AG04449 (cell line): Measurements from ENCODE around the gene CTSL.
"Not testable (repeated sequence)": the region's sequence is repeated elsewhere in the genome, so short reads cannot be mapped to it uniquely, and the experiment has no call there.

Experiments used
- CTCF ChIA-PET: fragments of 350-600 bp; formaldehyde crosslinking; extraction: SDS; loops from one replicate; lab custom pipeline; 2021; ENCODE audit warnings: antibody characterized with exemption; lab: Yijun Ruan, JAX
- POLR2A ChIA-PET: fragments of 400-600, 350-600 bp; formaldehyde crosslinking; extraction: SDS; loops from one replicate; lab custom pipeline; 2020; ENCODE audit warnings: antibody characterized with exemption, inconsistent platforms; lab: Yijun Ruan, JAX
- DNase-seq: peaks from one replicate; pipeline ENCODE4 v3.0.0-alpha.2; 2010; ENCODE audit warnings: low read depth, low spot score
- H3K4me3 ChIP-seq: 2 replicates; pipeline ENCODE4 v1.5.1; 2011; ENCODE audit warnings: low read depth, mild to moderate bottlenecking, control low read depth, low read length
- CTCF ChIP-seq: IDR thresholded peaks from one replicate; pipeline ENCODE4 v1.5.1; 2011; ENCODE audit warnings: mild to moderate bottlenecking, moderate library complexity, low read length, control low read depth, inconsistent platforms; ENCODE audit not compliant: insufficient read depth; ENCODE audit errors: missing control alignments

The CTSL gene

GRCh38 chr9:87742813-87743428 is 17.0 kb downstream of the CTSL start:
- ChIA-PET POLR2A (no interaction called here), CTCF (no interaction called here)
- DNase-seq = no peak
- TF ChIP-seq CTCF = no peak
- no peak overlapping the region for H3K4me3 ChIP-seq

GRCh38 chr9:87744247-87744646 is 18.3 kb downstream of the CTSL start:
- H3K4me3 ChIP-seq, POLR2A ChIA-PET, DNase-seq, CTCF ChIA-PET: not testable (repeated sequence)

GRCh38 chr9:87746186-87746585 is 20.3 kb downstream of the CTSL start:
- no peak overlapping the region for H3K4me3 ChIP-seq
- no peak for DNase-seq
- TF ChIP-seq CTCF = no peak
- POLR2A ChIA-PET = no interaction called here
- CTCF ChIA-PET = no interaction called here

DNA sequence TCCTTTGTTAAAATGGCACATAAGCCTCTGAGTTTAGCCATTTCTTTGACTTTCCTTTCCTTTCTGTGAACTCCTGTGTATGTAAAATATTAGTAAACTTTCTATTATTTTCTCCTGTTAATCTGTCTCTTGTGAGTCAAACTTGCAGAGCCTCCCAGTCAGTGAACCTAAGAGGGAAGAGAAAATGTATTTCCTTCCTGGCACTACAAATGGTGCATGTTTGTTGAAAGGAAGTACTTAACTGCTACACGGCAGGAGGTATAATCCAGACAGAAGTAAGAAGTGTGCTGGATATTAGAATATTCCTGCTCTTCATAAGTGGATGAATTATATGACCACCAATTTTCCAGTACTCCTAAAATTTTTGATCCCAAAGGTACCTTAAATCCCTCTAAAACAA is 23.0 kb downstream of the CTSL start:
- POLR2A ChIA-PET = no interaction called here
- no peak overlapping the region for H3K4me3 ChIP-seq
- CTCF ChIA-PET = no interaction called here
- no peak for TF ChIP-seq CTCF
- no peak for DNase-seq

GRCh38 chr9:87749335-87750035 is 23.6 kb downstream of the CTSL start:
- no peak for DNase-seq
- CTCF ChIA-PET = no interaction called here
- no peak overlapping the region for H3K4me3 ChIP-seq
- POLR2A ChIA-PET = no interaction called here
- TF ChIP-seq CTCF = no peak

GRCh38 chr9:87750726-87751125 is 24.8 kb downstream of the CTSL start:
- ChIA-PET POLR2A (no interaction called here), CTCF (no interaction called here)

More at GRCh38 chr9:87750726-87751125, 24.8 kb downstream of the CTSL start:
- TF ChIP-seq CTCF = no peak
- DNase-seq = no peak
- H3K4me3 ChIP-seq = no peak overlapping the region
